H9 (cell line): ENCODE data around the gene PKN3. TPM values are rescaled to one million over a fixed set of nuclear protein-coding genes. Genes with fewer than 3 reads are reported as not detected.

ENCODE experiments used
- DNase-seq: peaks from one replicate; pipeline ENCODE4 v3.0.0-alpha.2; 2017
- H2AFZ ChIP-seq: one replicate; pipeline ENCODE4 v1.6.1; 2013; ENCODE audit warnings: mild to moderate bottlenecking, low read length, control low read depth, moderate library complexity
- H2AK5ac ChIP-seq: 2 replicates; pipeline ENCODE4 v1.6.1; 2013; ENCODE audit warnings: low read length, control low read depth, mixed read lengths; ENCODE audit not compliant: insufficient read length
- H2BK120ac ChIP-seq: one replicate; pipeline ENCODE4 v1.6.1; 2013; ENCODE audit warnings: low read depth, mild to moderate bottlenecking, low read length, control low read depth, inconsistent platforms; ENCODE audit not compliant: poor library complexity, severe bottlenecking
- H2BK12ac ChIP-seq: 2 replicates; pipeline ENCODE4 v1.6.1; 2013; ENCODE audit warnings: low read length, control low read depth, mixed read lengths, low read depth; ENCODE audit not compliant: insufficient read length
- H2BK15ac ChIP-seq: 2 replicates; pipeline ENCODE4 v1.6.1; 2013; ENCODE audit warnings: low read depth, low read length, control low read depth
- H2BK20ac ChIP-seq: one replicate; pipeline ENCODE4 v1.6.1; 2013; ENCODE audit warnings: low read depth, mild to moderate bottlenecking, low read length, control low read depth, inconsistent platforms; ENCODE audit not compliant: poor library complexity, severe bottlenecking
- H2BK5ac ChIP-seq: 2 replicates; pipeline ENCODE4 v1.6.1; 2013; ENCODE audit warnings: low read length, control low read depth, mixed read lengths; ENCODE audit not compliant: insufficient read length
- H3K14ac ChIP-seq: 2 replicates; pipeline ENCODE4 v1.6.1; 2013; ENCODE audit warnings: low read length, control low read depth; ENCODE audit not compliant: insufficient read depth
- H3K18ac ChIP-seq: 2 replicates; pipeline ENCODE4 v1.6.1; 2013; ENCODE audit warnings: low read depth, mild to moderate bottlenecking, mixed read lengths, low read length, control low read depth; ENCODE audit not compliant: insufficient read length
- H3K23ac ChIP-seq: 2 replicates; pipeline ENCODE4 v1.6.1; 2013; ENCODE audit warnings: low read length, control low read depth, mixed read lengths, low read depth; ENCODE audit not compliant: insufficient read length
- H3K23me2 ChIP-seq: 2 replicates; pipeline ENCODE4 v1.6.1; 2013; ENCODE audit warnings: low read depth, mild to moderate bottlenecking, mixed read lengths, low read length, control low read depth; ENCODE audit not compliant: insufficient read length, poor library complexity, severe bottlenecking
- H3K27ac ChIP-seq: 2 replicates; pipeline ENCODE4 v1.5.1; 2013; ENCODE audit warnings: low read length, control low read depth, mixed read lengths, low read depth; ENCODE audit not compliant: insufficient read length
- H3K27me3 ChIP-seq: 2 replicates; pipeline ENCODE4 v1.6.1; 2013; ENCODE audit warnings: low read length, control low read depth, inconsistent platforms; ENCODE audit not compliant: insufficient read depth
- H3K4ac ChIP-seq: 2 replicates; pipeline ENCODE4 v1.6.1; 2013; ENCODE audit warnings: low read depth, mild to moderate bottlenecking, control low read depth, inconsistent platforms, low read length, moderate library complexity
- H3K4me1 ChIP-seq: 2 replicates; pipeline ENCODE4 v1.6.1; 2013; ENCODE audit warnings: low read length, control low read depth, inconsistent platforms; ENCODE audit not compliant: insufficient read depth
- H3K4me2 ChIP-seq: 2 replicates; pipeline ENCODE4 v1.6.1; 2013; ENCODE audit warnings: low read length, control low read depth, mixed read lengths; ENCODE audit not compliant: insufficient read length, insufficient read depth
- H3K56ac ChIP-seq: 2 replicates; pipeline ENCODE4 v1.6.1; 2013; ENCODE audit warnings: low read depth, mild to moderate bottlenecking, mixed read lengths, low read length, control low read depth; ENCODE audit not compliant: insufficient read length
- H3K79me1 ChIP-seq: 2 replicates; pipeline ENCODE4 v1.6.1; 2013; ENCODE audit warnings: low read depth, mild to moderate bottlenecking, moderate library complexity, low read length, control low read depth, inconsistent platforms; ENCODE audit not compliant: insufficient read depth, poor library complexity, severe bottlenecking
- H3K79me2 ChIP-seq: 2 replicates; pipeline ENCODE4 v1.6.1; 2013; ENCODE audit warnings: low read length, control low read depth, inconsistent platforms; ENCODE audit not compliant: insufficient read depth
- H3K9ac ChIP-seq: 2 replicates; pipeline ENCODE4 v1.6.1; 2013; ENCODE audit warnings: low read length, control low read depth, mixed read lengths; ENCODE audit not compliant: insufficient read length; ENCODE audit errors: extremely low read depth
- H3K9me3 ChIP-seq: one replicate; pipeline ENCODE4 v1.6.1; 2013; ENCODE audit warnings: low read depth, low read length, inconsistent platforms; ENCODE audit not compliant: control insufficient read depth
- H3T11ph ChIP-seq: one replicate; pipeline ENCODE4 v1.6.1; 2013; ENCODE audit warnings: mild to moderate bottlenecking, low read length, control low read depth, inconsistent platforms
- H4K20me1 ChIP-seq: one replicate; pipeline ENCODE4 v1.6.1; 2013; ENCODE audit not compliant: control insufficient read depth, insufficient read length, insufficient read depth
- H4K5ac ChIP-seq: 2 replicates; pipeline ENCODE4 v1.6.1; 2013; ENCODE audit warnings: low read depth, mild to moderate bottlenecking, mixed read lengths, low read length, control low read depth; ENCODE audit not compliant: insufficient read length
- H4K8ac ChIP-seq: replicated peaks from 2 replicates; pipeline ENCODE4 v1.6.1; 2013; ENCODE audit warnings: low read length, control low read depth, mixed read lengths, low read depth; ENCODE audit not compliant: insufficient read length
- H4K91ac ChIP-seq: 2 replicates; pipeline ENCODE4 v1.6.1; 2013; ENCODE audit warnings: low read depth, mild to moderate bottlenecking, moderate library complexity, mixed read lengths, low read length, control low read depth; ENCODE audit not compliant: insufficient read length
- H3K27ac Mint-ChIP-seq, 3 experiments: 2 replicates in 2 of 3; 3 replicates in 1 of 3; pipeline ENCODE4 v1.8.0; 2020 to 2021; ENCODE audit warnings: mixed read lengths in 3 of 3, mild to moderate bottlenecking in 1 of 3, moderate library complexity in 1 of 3
- H3K27me3 Mint-ChIP-seq: 2 replicates; pipeline ENCODE4 v1.8.0; 2021; ENCODE audit warnings: low read depth, mild to moderate bottlenecking, moderate library complexity, mixed read lengths
- H3K36me3 Mint-ChIP-seq, 3 experiments: 2 replicates in 2 of 3; 3 replicates in 1 of 3; pipeline ENCODE4 v1.8.0; 2020 to 2021; ENCODE audit warnings: low read depth in 3 of 3, mixed read lengths in 3 of 3; ENCODE audit not compliant: insufficient read depth in 1 of 3
- H3K4me1 Mint-ChIP-seq, 2 experiments: 2 replicates each; pipeline ENCODE4 v1.8.0; 2020; ENCODE audit warnings: mixed read lengths in 2 of 2
- H3K4me3 Mint-ChIP-seq, 2 experiments: 2 replicates in 1 of 2; 3 replicates in 1 of 2; pipeline ENCODE4 v1.8.0; 2020 to 2021; ENCODE audit warnings: mild to moderate bottlenecking in 2 of 2, mixed read lengths in 2 of 2, moderate library complexity in 1 of 2
- H3K9me3 Mint-ChIP-seq, 2 experiments: 2 replicates in 1 of 2; 3 replicates in 1 of 2; pipeline ENCODE4 v1.8.0; 2020; ENCODE audit warnings: mild to moderate bottlenecking in 2 of 2, mixed read lengths in 2 of 2, moderate library complexity in 1 of 2
- CTCF ChIP-seq: fragments of 200-600 bp; sonication (generic); conservative IDR thresholded peaks from 3 replicates; pipeline ENCODE4 v1.8.0; 2021; ENCODE audit warnings: antibody characterized with exemption, mild to moderate bottlenecking
- WGBS: extraction: QIAGEN DNeasy Blood & Tissue Kit; methylation state at CpG from one replicate; pipeline ENCODE4 v1.1.7; 2013; ENCODE audit warnings: missing lambda C conversion rate, low lambda C conversion rate, mixed read lengths; ENCODE audit not compliant: insufficient read length; ENCODE audit errors: extremely low coverage; 5-methylcytosine and 5-hydroxymethylcytosine counted together
- total RNA-seq: library from RNA; stranded (reverse); gene quantifications from 2 replicates; pipeline ENCODE4 v1.2.1, GENCODE V29; 2021

PKN3 gene
- total RNA-seq, 1 experiment from 2014 or later, result 25.0 TPM

GRCh38 chr9:128720841-128721486, 18.7 kb downstream of the PKN3 start:
- H3K18ac ChIP-seq, result no peak overlapping the region
- H3T11ph ChIP-seq, result no peak overlapping the region
- H3K56ac ChIP-seq, result no peak overlapping the region
- peaks cover 4% of the 10 kb centered on the region for H3K23me2 ChIP-seq
- H2AK5ac ChIP-seq, result no peak overlapping the region
- Mint-ChIP-seq H3K4me3 (peak overlapping the region; percentile 24 to 53; a peak in 1 of 5 replicates), H3K36me3 (peaks cover 4 to 42% (median 29%) of the 10 kb centered on the region in 3 experiments; a peak in 6 of 7 replicates), H3K9me3 (no peaks in the 10 kb centered on the region; a peak in 2 of 5 replicates), H3K27me3 (no peaks in the 10 kb centered on the region; the same call in 1 of the 2 replicates), H3K27ac (peak overlapping the region in 1 of 3 experiments; percentile 66; a peak in 1 of 7 replicates), H3K4me1 (peaks cover 19 to 22% of the 10 kb centered on the region in 2 experiments)
- no CpG with 5 or more reads among the region's 22 CpGs for WGBS
- no peaks in the 10 kb centered on the region for H3K79me2 ChIP-seq
- H4K5ac ChIP-seq, result no peak overlapping the region
- H4K91ac ChIP-seq, result no peak overlapping the region
- H3K79me1 ChIP-seq, result no peaks in the 10 kb centered on the region
- no peak overlapping the region for H2BK120ac ChIP-seq
- no peak overlapping the region for H3K23ac ChIP-seq
- H2AFZ ChIP-seq, result no peak overlapping the region
- H2BK15ac ChIP-seq, result no peak overlapping the region
- H3K27me3 ChIP-seq, result no peaks in the 10 kb centered on the region
- H3K4me2 ChIP-seq, result no peak overlapping the region
- no peak overlapping the region for H3K9ac ChIP-seq
- H3K14ac ChIP-seq, result no peak overlapping the region
- no peak overlapping the region for H3K4ac ChIP-seq
- no peak for DNase-seq
- no peaks in the 10 kb centered on the region for H4K20me1 ChIP-seq
- H3K27ac ChIP-seq, result no peak overlapping the region
- H2BK12ac ChIP-seq, result no peak overlapping the region
- no peak overlapping the region for H2BK5ac ChIP-seq
- no peak overlapping the region for H2BK20ac ChIP-seq
- H3K9me3 ChIP-seq, result no peaks in the 10 kb centered on the region
- TF ChIP-seq CTCF, result no peak
- H3K4me1 ChIP-seq, result no peaks in the 10 kb centered on the region; the same call in 1 of the 2 replicates
- no peak overlapping the region for H4K8ac ChIP-seq
